Sigmoid colon (tissue), 7 donors: ENCODE measurements around the gene GPATCH8. TPM values are rescaled to one million over a fixed set of nuclear protein-coding genes. Genes with fewer than 3 reads are reported as not detected.

Source experiments
- DNase-seq: peaks from one replicate; pipeline ENCODE4 v3.0.0-alpha.2; 2019
- H3K27ac ChIP-seq, 4 donors: fragments of 200-600 bp; sonication (generic); one replicate each; pipeline ENCODE4 v1.5.1; 2016 to 2019; ENCODE audit warnings: mild to moderate bottlenecking in 1 of 4
- H3K27me3 ChIP-seq, 3 donors: fragments of 200-600 bp; sonication (generic); one replicate each; pipeline ENCODE4 v1.5.1; 2019; ENCODE audit warnings: mild to moderate bottlenecking in 1 of 3
- H3K36me3 ChIP-seq, 4 donors: fragments of 200-600 bp; sonication (generic); one replicate each; pipeline ENCODE4 v1.5.1; 2016 to 2019
- H3K4me1 ChIP-seq, 4 donors: fragments of 200-600 bp; sonication (generic); one replicate each; pipeline ENCODE4 v1.5.1; 2017 to 2019
- H3K4me3 ChIP-seq, 4 donors: fragments of 200-600 bp; sonication (generic); one replicate each; pipeline ENCODE4 v1.5.1; 2017 to 2019; ENCODE audit warnings: mild to moderate bottlenecking in 2 of 4, moderate library complexity in 1 of 4
- H3K9me3 ChIP-seq, 4 donors: fragments of 200-600 bp in 3 of 4; sonication (generic) in 3 of 4; one replicate each; pipeline versions ENCODE4 v1.5.1 to v1.6.1; 2013 to 2019
- EP300 ChIP-seq, 4 donors: sonication (generic); formaldehyde crosslinking; IDR thresholded peaks; one replicate each; pipeline ENCODE4 v1.6.1; 2017; ENCODE audit warnings: antibody characterized with exemption in 4 of 4
- POLR2A ChIP-seq, 2 donors: fragments of 450-650 bp; IDR thresholded peaks; one replicate each; pipeline ENCODE4 v1.6.1; 2016; ENCODE audit warnings: antibody characterized with exemption in 2 of 2, mild to moderate bottlenecking in 2 of 2, moderate library complexity in 2 of 2
- POLR2AphosphoS5 ChIP-seq, 4 donors: sonication (generic); formaldehyde crosslinking; IDR thresholded peaks; one replicate each; pipeline ENCODE4 v1.6.1; 2017; ENCODE audit warnings: antibody characterized with exemption in 4 of 4
- WGBS, 2 donors: extraction: QIAGEN DNeasy Blood & Tissue Kit; methylation state at CpG; one replicate each; pipeline ENCODE4 v1.1.7; 2013; 5-methylcytosine and 5-hydroxymethylcytosine counted together
- intact Hi-C: fragments of 100-400 bp; cut with DNase I; formaldehyde crosslinking; loops from one replicate; pipeline ENCODE4 v1.15.1; 2023
- polyA plus RNA-seq, 3 donors: library from polyadenylated mRNA; stranded (reverse); fragments of 200-250 nt; gene quantifications; one replicate each; pipeline ENCODE4 v1.2.3, GENCODE V29; 2013
- total RNA-seq, 4 donors: library from RNA; depleted of rRNA; stranded (reverse); fragments of >200 nt; gene quantifications; one replicate each; pipeline ENCODE4 v1.1.0, GENCODE V29; 2016
- TF ChIP-seq, protein P1 (sequence below), 4 experiments: fragments of 450-650 bp in 3 of 4; fragments of 200-600 bp in 1 of 4; IDR thresholded peaks; one replicate each; pipeline ENCODE4 v1.5.1; 2016 to 2019; ENCODE audit warnings: antibody characterized with exemption in 4 of 4, mild to moderate bottlenecking in 3 of 4, moderate library complexity in 2 of 4
- donor health status: healthy with polysubstance abuse.
- donor health status: Bipolar disorder and iron deficiency.
- donor health status: healthy.

The GPATCH8 gene
- total and polyA plus RNA-seq, 7 donors: 4.8 to 43.2 (median 27.5) TPM

DNA sequence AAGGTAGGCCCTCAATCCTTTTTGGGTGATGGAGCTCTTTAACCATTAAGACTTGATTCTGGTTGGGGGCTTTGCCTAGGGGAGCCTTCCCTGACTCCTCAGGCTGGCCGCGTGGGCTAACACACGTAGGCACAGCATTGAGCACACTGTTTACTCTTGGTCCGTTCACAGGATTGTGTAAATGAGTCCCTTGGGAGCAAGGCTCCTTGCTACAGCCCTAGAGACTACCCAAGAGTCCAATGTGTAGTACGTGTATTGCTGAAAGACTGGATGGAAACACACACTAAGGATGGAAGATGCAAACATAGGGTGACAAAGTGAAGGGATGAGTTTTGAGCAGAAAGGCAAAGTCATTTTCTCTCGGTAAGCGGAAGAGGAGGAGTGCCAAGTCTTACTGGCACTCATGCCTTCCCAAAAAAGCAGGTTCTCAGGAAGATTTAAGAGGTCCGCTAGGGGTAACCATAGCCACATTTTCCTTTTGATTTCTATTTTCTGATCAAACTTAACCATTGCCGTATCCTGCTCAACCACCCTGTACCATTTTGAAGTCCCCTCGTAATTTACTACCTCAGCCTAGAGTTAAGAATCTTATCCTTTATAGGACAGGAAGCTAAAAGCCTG is 112.8 kb downstream of the GPATCH8 start:
- Histone ChIP-seq H3K4me3 (no peak overlapping the region), H3K4me1 (peaks cover 0 to 8% (median 8%) of the 10 kb centered on the region in 4 donors), H3K27ac (no peak overlapping the region), H3K36me3 (peaks cover 0 to 8% (median 0%) of the 10 kb centered on the region in 4 donors), H3K9me3 (no peaks in the 10 kb centered on the region), H3K27me3 (peaks cover 0 to 7% (median 0%) of the 10 kb centered on the region in 3 donors)
- TF ChIP-seq, protein P1, sequence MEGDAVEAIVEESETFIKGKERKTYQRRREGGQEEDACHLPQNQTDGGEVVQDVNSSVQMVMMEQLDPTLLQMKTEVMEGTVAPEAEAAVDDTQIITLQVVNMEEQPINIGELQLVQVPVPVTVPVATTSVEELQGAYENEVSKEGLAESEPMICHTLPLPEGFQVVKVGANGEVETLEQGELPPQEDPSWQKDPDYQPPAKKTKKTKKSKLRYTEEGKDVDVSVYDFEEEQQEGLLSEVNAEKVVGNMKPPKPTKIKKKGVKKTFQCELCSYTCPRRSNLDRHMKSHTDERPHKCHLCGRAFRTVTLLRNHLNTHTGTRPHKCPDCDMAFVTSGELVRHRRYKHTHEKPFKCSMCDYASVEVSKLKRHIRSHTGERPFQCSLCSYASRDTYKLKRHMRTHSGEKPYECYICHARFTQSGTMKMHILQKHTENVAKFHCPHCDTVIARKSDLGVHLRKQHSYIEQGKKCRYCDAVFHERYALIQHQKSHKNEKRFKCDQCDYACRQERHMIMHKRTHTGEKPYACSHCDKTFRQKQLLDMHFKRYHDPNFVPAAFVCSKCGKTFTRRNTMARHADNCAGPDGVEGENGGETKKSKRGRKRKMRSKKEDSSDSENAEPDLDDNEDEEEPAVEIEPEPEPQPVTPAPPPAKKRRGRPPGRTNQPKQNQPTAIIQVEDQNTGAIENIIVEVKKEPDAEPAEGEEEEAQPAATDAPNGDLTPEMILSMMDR (IDR thresholded peaks at IDR 0.05): no peak
- TF ChIP-seq POLR2A (IDR thresholded peaks at IDR 0.05) (no peak), EP300 (IDR thresholded peaks at IDR 0.05) (no peak), POLR2AphosphoS5 (IDR thresholded peaks at IDR 0.05) (no peak)
- DNase-seq: no peak
- 79 to 84% methylated on average over 10 of the region's 10 CpGs for WGBS, 2 donors
- intact Hi-C loops: no loop called here

DNA sequence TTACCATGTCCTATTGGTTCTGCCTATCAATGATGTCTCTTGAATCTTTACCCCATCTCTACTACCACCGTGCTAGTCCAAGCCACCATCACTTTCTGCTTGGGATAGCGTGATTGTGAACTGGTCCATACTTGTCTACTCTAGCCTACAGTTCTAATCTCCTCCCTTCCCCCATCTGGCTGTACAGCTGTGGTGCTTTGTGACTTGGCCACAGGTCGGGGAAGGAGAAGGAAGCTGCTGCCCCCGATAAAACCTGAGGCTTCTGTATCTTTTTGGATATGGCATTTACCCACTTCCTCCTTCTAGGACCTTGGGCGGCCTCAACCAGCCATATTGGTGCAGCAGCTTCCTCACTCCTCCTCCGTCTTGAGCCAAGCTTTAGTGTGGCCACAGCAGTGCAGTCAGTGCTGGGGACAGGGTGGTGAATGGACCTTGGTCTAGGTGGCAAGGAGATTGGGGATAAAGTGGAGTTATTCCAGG is 113.4 kb downstream of the GPATCH8 start:
- no peaks in the 10 kb centered on the region for H3K9me3 ChIP-seq
- intact Hi-C loops: no loop called here
- WGBS, 2 donors: 58 to 81% methylated on average over 6 of the region's 6 CpGs
- TF ChIP-seq EP300 (IDR thresholded peaks at IDR 0.05) (no peak), POLR2AphosphoS5 (IDR thresholded peaks at IDR 0.05) (no peak)
- TF ChIP-seq, protein P1 (IDR thresholded peaks at IDR 0.05): no peak
- H3K27me3 ChIP-seq: peaks cover 0 to 11% (median 0%) of the 10 kb centered on the region in 3 donors
- H3K4me3 ChIP-seq: no peak overlapping the region
- no peak overlapping the region for H3K27ac ChIP-seq
- DNase-seq: no peak
- peaks cover 0 to 2% (median 0%) of the 10 kb centered on the region in 4 donors for H3K36me3 ChIP-seq
- H3K4me1 ChIP-seq: peaks cover 0 to 14% (median 12%) of the 10 kb centered on the region in 4 donors

DNA sequence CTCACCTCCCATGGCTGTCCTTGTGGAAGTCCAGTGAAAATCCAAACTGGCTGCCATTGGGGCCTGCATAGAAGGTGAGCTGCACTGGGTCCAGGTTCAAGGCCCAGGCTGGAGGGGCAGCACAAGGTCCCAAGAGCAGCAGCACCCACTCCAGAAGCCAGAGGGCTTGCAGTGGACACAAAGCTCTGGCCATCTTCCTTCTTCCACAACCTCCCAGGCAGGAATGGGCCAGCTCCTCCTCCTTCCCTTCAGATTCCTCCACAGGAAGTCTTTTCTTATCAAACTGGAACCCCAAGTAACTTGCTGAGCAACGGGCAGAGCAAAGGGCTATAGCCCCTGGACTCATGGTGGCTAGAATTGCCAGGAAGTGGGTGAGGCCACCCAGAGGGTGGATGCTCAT is 113.9 kb downstream of the GPATCH8 start, which contains the start of gene ITGA2B:
Gene ITGA2B (minus strand): TSS at position 369 of the 400 bp plus-strand sequence. CDS start 176 bp downstream, at position 193.
- TF ChIP-seq POLR2A (IDR thresholded peaks at IDR 0.05): no peak
- TF ChIP-seq, protein P1 (IDR thresholded peaks at IDR 0.05): no peak
- TF ChIP-seq POLR2AphosphoS5 (IDR thresholded peaks at IDR 0.05): no peak
- TF ChIP-seq EP300 (IDR thresholded peaks at IDR 0.05): no peak
- Histone ChIP-seq H3K36me3 (no peaks in the 10 kb centered on the region), H3K27me3 (peaks cover 0 to 15% (median 0%) of the 10 kb centered on the region in 3 donors), H3K27ac (no peak within 1 kb of the TSS), H3K4me1 (peaks cover 0 to 19% (median 16%) of the 10 kb centered on the region in 4 donors), H3K9me3 (no peaks in the 10 kb centered on the region), H3K4me3 (no peak within 1 kb of the TSS)
- intact Hi-C loops: no loop called here
- WGBS, 2 donors: 15 to 25% methylated on average over 1 of the region's 1 CpG
- no peak for DNase-seq

DNA sequence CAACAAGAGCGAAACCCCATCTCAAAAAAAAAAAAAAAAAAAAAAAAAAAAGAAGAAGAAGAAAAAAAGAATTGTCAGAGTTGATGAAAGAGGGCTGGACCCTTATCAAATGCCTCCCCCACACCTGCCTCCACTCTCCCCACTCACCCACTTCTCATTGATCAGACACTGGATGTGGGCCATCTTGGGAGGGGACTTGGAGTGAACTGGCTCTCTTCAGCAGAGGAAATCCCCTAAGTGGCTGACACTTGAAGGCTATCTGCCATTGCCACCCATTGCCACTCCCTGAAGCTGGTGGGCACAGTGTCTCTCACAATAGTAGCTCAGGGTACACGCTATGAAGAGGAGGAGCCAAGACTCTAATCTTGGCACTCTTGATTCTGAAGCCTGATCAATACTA is 115.4 kb downstream of the GPATCH8 start:
- intact Hi-C loops: no loop called here
- H3K27me3 ChIP-seq: peaks cover 0 to 21% (median 0%) of the 10 kb centered on the region in 3 donors
- WGBS, 2 donors: 87 to 99% methylated on average over 2 of the region's 2 CpGs

More for the DNA sequence above, 115.4 kb downstream of the GPATCH8 start:
- DNase-seq: no peak
- Histone ChIP-seq H3K4me1 (peaks cover 0 to 19% (median 16%) of the 10 kb centered on the region in 4 donors), H3K9me3 (no peaks in the 10 kb centered on the region), H3K36me3 (no peaks in the 10 kb centered on the region), H3K27ac (no peak overlapping the region), H3K4me3 (no peak overlapping the region)
- TF ChIP-seq POLR2AphosphoS5 (IDR thresholded peaks at IDR 0.05) (no peak), POLR2A (IDR thresholded peaks at IDR 0.05) (no peak), EP300 (IDR thresholded peaks at IDR 0.05) (no peak)
- TF ChIP-seq, protein P1 (IDR thresholded peaks at IDR 0.05): no peak
